ENCODE data around the gene IP6K3. TPM values are rescaled to one million over a fixed set of nuclear protein-coding genes. Genes with fewer than 3 reads are reported as not detected.

IP6K3 gene
- polyA plus RNA-seq, 1 of the 3 experiments (the other 2 are of a cell fraction): 0.21 TPM

DNA sequence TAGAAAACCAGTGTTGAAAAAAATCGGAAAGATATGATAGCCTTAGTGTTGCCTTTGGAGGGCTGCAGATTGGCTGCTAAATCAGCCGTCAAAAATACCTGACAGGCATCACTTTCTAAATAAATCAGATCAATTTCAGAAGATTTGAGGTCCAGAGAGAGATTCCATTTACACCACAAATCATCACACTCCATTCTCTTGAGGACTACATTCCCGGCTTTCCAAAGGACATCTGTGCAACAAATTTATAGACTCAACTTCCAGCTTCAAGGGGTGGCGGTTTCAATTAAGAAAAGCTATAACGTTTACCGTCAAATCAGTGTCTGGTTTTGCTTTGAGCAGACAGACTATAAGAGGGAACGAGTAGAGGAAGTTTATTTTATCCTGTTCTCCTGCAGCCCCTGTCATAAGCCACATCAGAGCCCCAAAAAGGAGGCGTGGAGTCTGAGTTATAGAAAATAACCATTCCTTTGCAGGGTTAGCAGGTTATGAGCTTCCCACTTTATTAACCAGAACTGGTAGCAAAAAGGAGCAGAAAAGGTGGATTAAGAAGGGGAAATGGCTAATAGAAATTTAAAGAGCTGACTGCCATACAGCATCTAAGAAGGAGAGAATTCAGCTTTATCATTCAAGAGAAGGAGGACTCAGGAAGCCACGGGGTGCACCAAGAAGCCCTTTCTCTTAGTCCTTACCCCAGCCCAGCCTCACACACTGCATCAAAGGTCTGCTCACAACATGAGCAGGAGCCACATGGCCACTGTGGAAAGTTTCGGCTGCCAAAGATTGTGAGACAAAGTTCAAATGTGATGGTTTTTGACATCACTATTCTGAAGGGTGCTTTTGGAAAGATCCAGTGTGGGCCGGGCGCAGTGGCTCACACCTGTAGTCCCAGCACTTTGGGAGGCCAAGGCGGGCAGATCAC, 22.3 kb downstream of the IP6K3 start (continued):
- TF ChIP-seq CHD2 (IDR thresholded peaks at IDR 0.05; ENCODE audit: low read length, partially characterized antibody) (no peak), SIN3A (IDR thresholded peaks at IDR 0.05; ENCODE audit: borderline replicate concordance, low read depth, low read length) (no peak)

DNA sequence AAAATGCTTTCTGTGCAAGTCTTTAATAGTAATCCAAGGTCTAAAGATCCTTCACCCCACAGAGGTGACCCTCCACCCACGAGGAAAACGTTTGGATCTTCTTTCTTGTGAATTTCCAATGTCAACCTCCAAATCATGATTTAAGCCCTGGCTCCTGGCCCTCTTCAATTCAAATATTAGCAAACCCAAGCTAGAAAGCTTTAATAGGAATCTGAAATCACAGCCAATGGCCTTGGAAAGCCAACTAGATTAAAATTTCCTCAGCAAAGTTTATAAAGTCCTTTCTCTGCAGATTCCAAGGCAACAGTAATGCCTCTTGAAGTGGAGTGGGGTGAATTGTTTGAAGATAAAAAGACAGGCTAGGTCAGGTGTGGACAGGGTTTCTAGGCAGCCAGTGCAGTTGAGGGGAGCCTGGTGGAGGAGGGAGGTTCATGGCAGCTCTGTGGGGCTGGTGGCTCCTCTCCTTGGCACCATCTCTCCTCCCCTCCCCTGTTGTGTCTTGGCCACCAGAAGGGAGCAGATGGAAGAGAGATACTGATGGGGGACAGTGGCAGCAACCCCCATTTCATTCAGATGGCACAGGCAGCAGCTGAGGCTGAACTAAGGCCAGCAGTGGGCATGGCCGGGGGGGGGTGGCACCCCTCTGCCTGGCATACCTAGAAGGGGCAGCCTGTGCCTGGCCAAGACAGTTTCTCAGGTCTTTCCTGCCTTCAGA, 23.2 kb downstream of the IP6K3 start:
- CTCF ChIA-PET: interaction anchor here (0.8 to 3.4 kb wide), 7 partner anchors 12 to 138 kb away, joined by 3 to 21 read pairs (median 4); partner anchors contain the start of gene UQCC2
- H2AFZ ChIP-seq (ENCODE audit: low read depth): no peak overlapping the region
- no peak overlapping the region for H3K4me3 ChIP-seq (ENCODE audit: low read depth in 2 of 2, low read length in 1 of 2)
- H3K9me3 ChIP-seq: no peaks in the 10 kb centered on the region
- no peaks in the 10 kb centered on the region for H4K20me1 ChIP-seq (ENCODE audit: insufficient read depth)
- no peak overlapping the region for H3K27ac ChIP-seq (ENCODE audit: low read depth in 2 of 2, low read length in 1 of 2)
- no peaks in the 10 kb centered on the region for H3F3A ChIP-seq (replicated peaks; ENCODE audit: insufficient read depth)
- no peaks in the 10 kb centered on the region; a peak in 1 of 4 replicates for H3K4me1 ChIP-seq (ENCODE audit: control insufficient read depth in 1 of 2, insufficient read depth in 2 of 2, low read depth in 1 of 2, low read length in 1 of 2)
- H3K27me3 ChIP-seq (ENCODE audit: insufficient read depth): peaks cover 74% of the 10 kb centered on the region
- H3K9me2 ChIP-seq: no peaks in the 10 kb centered on the region
- H3K79me2 ChIP-seq (ENCODE audit: insufficient read depth): no peaks in the 10 kb centered on the region
- DNase-seq: no peak
- TF ChIP-seq RFX5 (IDR thresholded peaks at IDR 0.05; ENCODE audit: low read length): no peak
- TF ChIP-seq, protein P1, sequence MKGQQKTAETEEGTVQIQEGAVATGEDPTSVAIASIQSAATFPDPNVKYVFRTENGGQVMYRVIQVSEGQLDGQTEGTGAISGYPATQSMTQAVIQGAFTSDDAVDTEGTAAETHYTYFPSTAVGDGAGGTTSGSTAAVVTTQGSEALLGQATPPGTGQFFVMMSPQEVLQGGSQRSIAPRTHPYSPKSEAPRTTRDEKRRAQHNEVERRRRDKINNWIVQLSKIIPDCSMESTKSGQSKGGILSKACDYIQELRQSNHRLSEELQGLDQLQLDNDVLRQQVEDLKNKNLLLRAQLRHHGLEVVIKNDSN (IDR thresholded peaks at IDR 0.05; ENCODE audit: borderline replicate concordance, low read depth): no peak
- no peak for TF ChIP-seq FOXM1 (IDR thresholded peaks at IDR 0.05; ENCODE audit: low read depth)
- H3K4me2 ChIP-seq: no peak overlapping the region
- H3K36me3 ChIP-seq (replicated peaks in 1 of 2; ENCODE audit: control insufficient read depth in 1 of 2, insufficient read depth in 2 of 2, low read length in 1 of 2): no peaks in the 10 kb centered on the region
- WGBS (ENCODE audit: low lambda C conversion rate): 10% methylated on average over 3 of the region's 3 CpGs
- POLR2A ChIA-PET: no interaction called here
- no peak overlapping the region for H3K9ac ChIP-seq

DNA sequence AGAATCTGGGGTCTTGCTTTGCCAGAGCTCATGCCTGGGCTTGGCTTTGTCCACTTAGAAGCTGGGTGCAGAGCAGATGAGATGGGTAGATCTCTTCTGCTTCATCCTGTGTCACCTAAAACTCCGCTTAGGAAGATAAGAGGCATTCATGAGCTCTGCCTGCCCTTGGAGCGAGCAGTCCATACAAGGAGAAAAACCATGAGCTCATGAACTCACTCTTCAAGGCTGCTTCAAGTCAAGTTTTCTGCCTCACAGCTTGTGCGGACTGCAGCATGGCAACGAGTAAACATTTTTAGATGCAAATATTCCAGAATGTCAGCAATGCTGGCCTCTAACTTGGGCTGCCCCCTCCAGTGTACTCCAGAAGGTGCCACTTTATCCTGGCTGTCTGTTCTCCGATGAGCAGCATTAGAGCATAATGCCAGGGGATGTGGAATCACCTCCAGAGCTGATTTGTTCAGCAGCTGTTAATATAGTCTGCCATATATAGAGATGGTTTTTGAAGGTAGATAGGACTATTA, 24.5 kb downstream of the IP6K3 start:
- WGBS (ENCODE audit: low lambda C conversion rate): 49% methylated on average over 5 of the region's 5 CpGs
- Histone ChIP-seq H3K4me1 (ENCODE audit: control insufficient read depth in 1 of 2, insufficient read depth in 2 of 2, low read depth in 1 of 2, low read length in 1 of 2) (no peaks in the 10 kb centered on the region; a peak in 1 of 4 replicates), H3K4me3 (ENCODE audit: low read depth in 2 of 2, low read length in 1 of 2) (no peak overlapping the region), H4K20me1 (ENCODE audit: insufficient read depth) (no peaks in the 10 kb centered on the region), H3K9me2 (no peaks in the 10 kb centered on the region), H3K9me3 (no peaks in the 10 kb centered on the region), H3K4me2 (no peak overlapping the region), H3K36me3 (replicated peaks in 1 of 2; ENCODE audit: control insufficient read depth in 1 of 2, insufficient read depth in 2 of 2, low read length in 1 of 2) (no peaks in the 10 kb centered on the region), H3F3A (replicated peaks; ENCODE audit: insufficient read depth) (no peaks in the 10 kb centered on the region), H3K27ac (ENCODE audit: low read depth in 2 of 2, low read length in 1 of 2) (no peak overlapping the region), H3K79me2 (ENCODE audit: insufficient read depth) (no peaks in the 10 kb centered on the region), H2AFZ (ENCODE audit: low read depth) (no peak overlapping the region), H3K9ac (no peak overlapping the region), H3K27me3 (ENCODE audit: insufficient read depth) (peaks cover 61% of the 10 kb centered on the region)
- POLR2A ChIA-PET: interaction anchor here (1.1 kb wide), 1 partner anchor 11 kb away, joined by 3 read pairs; the partner anchor contains the start of gene UQCC2
- TF ChIP-seq, protein P2, sequence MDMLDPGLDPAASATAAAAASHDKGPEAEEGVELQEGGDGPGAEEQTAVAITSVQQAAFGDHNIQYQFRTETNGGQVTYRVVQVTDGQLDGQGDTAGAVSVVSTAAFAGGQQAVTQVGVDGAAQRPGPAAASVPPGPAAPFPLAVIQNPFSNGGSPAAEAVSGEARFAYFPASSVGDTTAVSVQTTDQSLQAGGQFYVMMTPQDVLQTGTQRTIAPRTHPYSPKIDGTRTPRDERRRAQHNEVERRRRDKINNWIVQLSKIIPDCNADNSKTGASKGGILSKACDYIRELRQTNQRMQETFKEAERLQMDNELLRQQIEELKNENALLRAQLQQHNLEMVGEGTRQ (IDR thresholded peaks at IDR 0.05; ENCODE audit: borderline replicate concordance, low read depth, low read length): no peak
- TF ChIP-seq NFIC (IDR thresholded peaks at IDR 0.05; ENCODE audit: borderline replicate concordance) (no peak), YY1 (IDR thresholded peaks at IDR 0.05; ENCODE audit: low read depth) (no peak), NRF1 (IDR thresholded peaks at IDR 0.05; ENCODE audit: low read depth, low read length) (no peak)
- CTCF ChIA-PET: interaction anchor here (1.0 to 3.4 kb wide), 5 partner anchors 10 to 137 kb away, joined by 3 to 21 read pairs (median 9); partner anchors contain the start of gene UQCC2
- DNase-seq: no peak

Data from SK-N-SH (cell line).